Type B pancreatic cell (in vitro differentiated cells): Measurements from ENCODE around the gene SYPL1. TPM values are rescaled to one million over a fixed set of nuclear protein-coding genes. Genes with fewer than 3 reads are reported as not detected.

Experiments
- DNase-seq: peaks from one replicate; pipeline ENCODE4 v3.0.0; 2021; ENCODE audit warnings: mixed read lengths; ENCODE audit not compliant: unreplicated experiment; ENCODE audit errors: extremely low spot score
- H3K27ac Mint-ChIP-seq: 2 replicates; pipeline ENCODE4 v1.8.0; 2021; ENCODE audit warnings: mild to moderate bottlenecking, mixed read lengths
- H3K27me3 Mint-ChIP-seq: 2 replicates; pipeline ENCODE4 v1.8.0; 2021; ENCODE audit warnings: mixed read lengths
- H3K36me3 Mint-ChIP-seq: 2 replicates; pipeline ENCODE4 v1.8.0; 2021; ENCODE audit warnings: mixed read lengths
- H3K4me1 Mint-ChIP-seq: one replicate; pipeline ENCODE4 v1.8.0; 2021; ENCODE audit warnings: mixed read lengths; ENCODE audit not compliant: unreplicated experiment
- H3K4me3 Mint-ChIP-seq: 2 replicates; pipeline ENCODE4 v1.8.0; 2021; ENCODE audit warnings: mild to moderate bottlenecking, mixed read lengths
- H3K9me3 Mint-ChIP-seq: 2 replicates; pipeline ENCODE4 v1.8.0; 2021; ENCODE audit warnings: mixed read lengths
- total RNA-seq: library from RNA; stranded (reverse); gene quantifications from 2 replicates; pipeline ENCODE4 v1.2.1, GENCODE V29; 2021; ENCODE audit warnings: low replicate concordance
- TF ChIP-seq, protein P1 (sequence below): fragments of 200-600 bp; sonication (generic); conservative IDR thresholded peaks from 2 replicates; pipeline ENCODE4 v1.5.0; 2021; ENCODE audit warnings: antibody characterized with exemption, mild to moderate bottlenecking

Gene SYPL1
- total RNA-seq, 1 donor from 2014 or later: 59.0 TPM

DNA sequence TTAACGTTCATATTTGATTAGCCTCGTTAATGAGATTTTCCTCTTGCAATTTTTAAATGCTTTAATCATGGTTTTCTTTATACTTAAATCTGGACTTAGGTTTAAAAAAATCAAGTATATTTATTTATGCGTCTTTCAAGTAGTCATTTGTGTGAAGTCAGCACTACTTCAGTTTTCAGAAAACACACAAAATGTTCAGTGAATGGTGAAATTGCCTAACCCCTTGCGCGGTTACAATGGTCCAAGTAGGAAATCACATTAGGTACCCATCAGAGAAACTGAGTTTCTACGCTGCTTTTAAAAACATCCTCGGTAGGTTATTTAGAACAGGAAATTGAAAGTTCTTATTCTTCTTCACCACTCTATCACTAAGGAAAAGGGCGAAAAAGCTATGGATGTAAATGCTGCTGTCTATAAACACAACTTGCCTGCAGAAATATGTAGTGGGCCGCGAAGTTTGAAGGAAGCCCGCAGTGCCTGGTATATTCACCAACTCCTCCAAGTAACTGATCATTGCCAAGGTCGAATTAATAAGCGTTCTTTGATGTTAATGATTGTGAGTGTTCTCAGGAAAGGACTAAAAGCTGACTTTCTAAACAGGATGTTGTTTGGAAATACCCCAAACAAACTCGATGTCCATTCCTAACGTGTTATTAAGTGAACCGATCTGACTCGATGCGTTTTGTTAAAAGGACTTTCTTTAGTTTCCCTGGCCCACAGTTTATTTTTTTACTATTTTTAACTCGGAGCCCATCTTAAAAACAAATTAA is 1.0 kb downstream of the SYPL1 start:
- TF ChIP-seq, protein P1, sequence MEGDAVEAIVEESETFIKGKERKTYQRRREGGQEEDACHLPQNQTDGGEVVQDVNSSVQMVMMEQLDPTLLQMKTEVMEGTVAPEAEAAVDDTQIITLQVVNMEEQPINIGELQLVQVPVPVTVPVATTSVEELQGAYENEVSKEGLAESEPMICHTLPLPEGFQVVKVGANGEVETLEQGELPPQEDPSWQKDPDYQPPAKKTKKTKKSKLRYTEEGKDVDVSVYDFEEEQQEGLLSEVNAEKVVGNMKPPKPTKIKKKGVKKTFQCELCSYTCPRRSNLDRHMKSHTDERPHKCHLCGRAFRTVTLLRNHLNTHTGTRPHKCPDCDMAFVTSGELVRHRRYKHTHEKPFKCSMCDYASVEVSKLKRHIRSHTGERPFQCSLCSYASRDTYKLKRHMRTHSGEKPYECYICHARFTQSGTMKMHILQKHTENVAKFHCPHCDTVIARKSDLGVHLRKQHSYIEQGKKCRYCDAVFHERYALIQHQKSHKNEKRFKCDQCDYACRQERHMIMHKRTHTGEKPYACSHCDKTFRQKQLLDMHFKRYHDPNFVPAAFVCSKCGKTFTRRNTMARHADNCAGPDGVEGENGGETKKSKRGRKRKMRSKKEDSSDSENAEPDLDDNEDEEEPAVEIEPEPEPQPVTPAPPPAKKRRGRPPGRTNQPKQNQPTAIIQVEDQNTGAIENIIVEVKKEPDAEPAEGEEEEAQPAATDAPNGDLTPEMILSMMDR: no peak
- peaks cover 11% of the 10 kb centered on the region for H3K36me3 Mint-ChIP-seq

DNA sequence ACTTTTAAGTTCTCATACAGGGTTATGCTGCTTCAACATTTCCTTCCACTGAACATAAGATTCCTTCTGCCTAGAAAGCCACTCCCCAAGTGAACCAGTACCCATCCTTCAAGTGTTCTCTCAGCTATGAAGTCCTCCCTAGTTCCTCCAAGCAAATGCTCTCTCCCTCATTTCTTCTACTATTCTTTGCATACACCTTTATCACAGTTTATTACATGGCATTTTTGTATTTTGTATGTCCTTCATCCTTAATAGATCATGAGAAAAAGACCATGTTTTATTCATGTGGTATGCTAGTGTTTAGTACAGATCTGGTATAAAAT is 1.9 kb downstream of the SYPL1 start:
- Mint-ChIP-seq H3K27me3 (no peaks in the 10 kb centered on the region), H3K9me3 (no peaks in the 10 kb centered on the region), H3K4me3 (peak overlapping the region; percentile 76), H3K36me3 (peaks cover 15% of the 10 kb centered on the region), H3K27ac (peak overlapping the region; percentile 41), H3K4me1 (peaks cover 23% of the 10 kb centered on the region)
- TF ChIP-seq, protein P1: no peak
- no peak for DNase-seq

More for the DNA sequence above, 1.0 kb downstream of the SYPL1 start:
- Mint-ChIP-seq H3K27ac (peak overlapping the region; percentile 91), H3K4me1 (peaks cover 21% of the 10 kb centered on the region), H3K9me3 (no peaks in the 10 kb centered on the region), H3K27me3 (no peaks in the 10 kb centered on the region), H3K4me3 (peak overlapping the region; percentile 90)
- DNase-seq: no peak

DNA sequence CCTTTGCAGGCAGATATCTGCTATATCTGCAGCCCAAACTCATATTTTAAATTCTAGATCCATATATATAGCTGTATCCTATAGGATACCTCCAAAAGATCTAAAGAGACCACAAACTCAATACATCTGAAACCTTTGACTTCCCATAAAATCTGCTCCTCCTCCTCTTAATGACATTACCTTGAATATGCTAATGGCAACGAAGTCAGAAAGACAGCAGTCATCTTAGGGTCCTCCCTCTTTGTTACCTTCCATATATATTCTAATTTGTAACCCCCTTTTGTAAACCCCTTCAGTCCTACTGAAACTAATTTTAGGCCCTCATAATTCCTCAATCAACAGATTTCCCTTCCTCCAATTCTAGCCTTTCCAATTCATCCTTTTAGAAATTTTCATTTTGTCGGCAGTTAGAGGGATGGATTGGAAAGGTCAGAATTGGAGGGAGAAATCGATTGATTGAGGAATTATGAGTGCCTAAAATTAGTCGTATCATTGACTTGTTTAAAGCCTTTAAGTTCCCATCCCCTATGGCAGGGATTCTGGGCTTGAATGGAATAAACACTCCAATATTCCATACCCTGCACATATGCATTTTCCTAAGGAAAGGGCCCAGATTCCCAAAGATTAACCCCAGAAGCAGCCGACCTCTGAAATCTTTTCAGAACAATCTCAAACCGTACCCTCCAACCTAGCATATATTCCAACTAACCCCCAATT is 2.4 kb downstream of the SYPL1 start:
- TF ChIP-seq, protein P1: no peak
- Mint-ChIP-seq H3K9me3 (no peaks in the 10 kb centered on the region), H3K27me3 (no peaks in the 10 kb centered on the region), H3K4me3 (peak overlapping the region; percentile 76), H3K4me1 (peaks cover 25% of the 10 kb centered on the region), H3K36me3 (peaks cover 15% of the 10 kb centered on the region), H3K27ac (peak overlapping the region; percentile 41)
- DNase-seq: no peak

DNA sequence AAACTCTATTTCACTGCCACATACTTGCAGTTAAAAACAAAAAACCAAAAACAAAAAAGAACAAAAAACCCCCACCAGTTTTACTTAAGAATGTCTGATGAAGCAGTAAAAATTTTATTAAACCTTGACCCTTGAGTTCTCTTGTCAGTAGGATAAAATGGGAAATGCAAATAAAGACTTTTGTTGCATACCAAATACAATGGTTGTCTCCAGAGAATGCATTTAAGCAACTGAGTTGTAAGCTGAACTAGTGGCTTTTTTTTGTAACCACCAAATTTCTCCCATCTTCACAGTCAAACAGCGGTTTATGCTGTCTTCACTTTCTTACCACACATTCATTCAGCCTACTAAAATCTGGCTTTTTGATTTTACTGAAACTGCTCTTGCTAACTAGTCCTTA is 3.1 kb downstream of the SYPL1 start:
- Mint-ChIP-seq H3K9me3 (no peaks in the 10 kb centered on the region), H3K4me3 (peak overlapping the region; percentile 48), H3K36me3 (peaks cover 15% of the 10 kb centered on the region), H3K27ac (no peak overlapping the region), H3K4me1 (peaks cover 25% of the 10 kb centered on the region), H3K27me3 (no peaks in the 10 kb centered on the region)
- DNase-seq: no peak
- TF ChIP-seq, protein P1: no peak

DNA sequence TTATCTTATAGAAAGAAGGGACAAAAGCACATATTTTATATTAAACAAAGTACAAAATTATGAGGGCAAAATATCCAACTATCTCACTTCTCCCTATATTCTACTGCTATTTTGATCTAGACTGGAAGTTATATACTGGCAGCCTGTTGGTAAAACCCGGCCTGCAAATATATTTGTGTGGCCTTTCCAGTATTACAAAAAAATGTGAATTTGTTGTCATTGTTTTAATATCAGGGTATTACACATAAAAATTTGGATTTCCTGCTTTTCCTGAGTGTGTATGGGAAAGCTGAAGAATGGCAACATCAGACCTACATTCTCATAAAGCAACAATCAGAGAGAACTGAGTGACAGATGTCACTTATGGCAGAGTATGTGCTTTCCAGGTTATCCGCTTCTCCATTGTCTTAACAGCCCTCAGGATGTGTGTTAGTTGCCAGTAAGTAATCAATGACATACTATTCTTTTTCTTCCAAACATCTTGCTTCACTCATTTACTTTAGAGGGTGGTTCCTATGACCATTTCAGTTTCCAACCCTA is 7.3 kb downstream of the SYPL1 start:
- Mint-ChIP-seq H3K36me3 (peaks cover 12% of the 10 kb centered on the region), H3K9me3 (no peaks in the 10 kb centered on the region), H3K27ac (no peak overlapping the region), H3K27me3 (no peaks in the 10 kb centered on the region), H3K4me1 (peaks cover 42% of the 10 kb centered on the region), H3K4me3 (no peak overlapping the region)
- no peak for DNase-seq
- TF ChIP-seq, protein P1: no peak
